IMR-90 (cell line): Measurements from ENCODE around the gene IL34. TPM values are rescaled to one million over a fixed set of nuclear protein-coding genes. Genes with fewer than 3 reads are reported as not detected.

ENCODE experiments used
- ATAC-seq: fragments of 200-7000 bp; cut with Tn5 transposase; 2 replicates; pipeline ENCODE4 v1.9.1; 2020; ENCODE audit warnings: low read depth, mild to moderate bottlenecking, moderate library complexity
- BruUV-seq: library from RNA; stranded (reverse); fragments of 400-500 nt; replicated peaks from 2 replicates; lab custom pipeline; 2021; lab: Mats Ljungman, UMichigan
- CTCF ChIA-PET: fragments of 300-600 bp; formaldehyde crosslinking; extraction: SDS; loops from one replicate; lab custom pipeline; 2021; ENCODE audit warnings: antibody characterized with exemption; lab: Yijun Ruan, JAX
- POLR2A ChIA-PET: fragments of 300-600 bp; sonication (Branson Sonifier 250); formaldehyde crosslinking; loops from one replicate; lab custom pipeline; 2022; ENCODE audit warnings: antibody characterized with exemption; ENCODE audit not compliant: unreplicated experiment; lab: Charles Lee
- DNase-seq: peaks from one replicate; pipeline ENCODE4 v3.0.0; 2013
- H2AFZ ChIP-seq: replicated peaks from 2 replicates; pipeline ENCODE3; 2013; ENCODE audit warnings: low read length, mild to moderate bottlenecking; ENCODE audit not compliant: poor library complexity
- H2AK5ac ChIP-seq: 2 replicates; pipeline ENCODE4 v1.6.1; 2013; ENCODE audit warnings: low read depth, low read length, inconsistent platforms
- H2AK9ac ChIP-seq: replicated peaks from 2 replicates; pipeline ENCODE3; 2013; ENCODE audit warnings: mild to moderate bottlenecking, low read depth, low read length, moderate library complexity; ENCODE audit not compliant: poor library complexity
- H2BK120ac ChIP-seq: 2 replicates; pipeline ENCODE4 v1.6.1; 2013; ENCODE audit warnings: low read depth, low read length, inconsistent platforms
- H2BK15ac ChIP-seq: 3 replicates; pipeline ENCODE4 v1.6.1; 2013; ENCODE audit warnings: low read depth, low read length, inconsistent platforms
- H2BK20ac ChIP-seq: 2 replicates; pipeline ENCODE4 v1.6.1; 2013; ENCODE audit warnings: low read depth, mild to moderate bottlenecking, inconsistent platforms, low read length, moderate library complexity
- H2BK5ac ChIP-seq: 2 replicates; pipeline ENCODE4 v1.6.1; 2013; ENCODE audit warnings: mild to moderate bottlenecking, low read depth, low read length, inconsistent platforms; ENCODE audit not compliant: poor library complexity, severe bottlenecking
- H3K14ac ChIP-seq: replicated peaks from 2 replicates; pipeline ENCODE4 v1.6.1; 2013; ENCODE audit warnings: low read depth, low read length, inconsistent platforms
- H3K18ac ChIP-seq: 2 replicates; pipeline ENCODE4 v1.6.1; 2013; ENCODE audit warnings: low read depth, low read length, control low read depth
- H3K23ac ChIP-seq: 2 replicates; pipeline ENCODE4 v1.6.1; 2013; ENCODE audit warnings: low read depth, low read length, inconsistent platforms
- H3K27ac ChIP-seq: 2 replicates; pipeline ENCODE4 v1.5.1; 2013; ENCODE audit warnings: mild to moderate bottlenecking, control low read depth, low read length; ENCODE audit not compliant: insufficient read depth
- H3K27me3 ChIP-seq: 2 replicates; pipeline ENCODE4 v1.6.1; 2013; ENCODE audit warnings: low read length; ENCODE audit not compliant: control insufficient read depth, insufficient read depth
- H3K36me3 ChIP-seq: 2 replicates; pipeline ENCODE4 v1.6.1; 2013; ENCODE audit warnings: low read length, mixed read lengths; ENCODE audit not compliant: control insufficient read depth, insufficient read depth
- H3K4ac ChIP-seq: 2 replicates; pipeline ENCODE4 v1.6.1; 2013; ENCODE audit warnings: low read depth, low read length, inconsistent platforms
- H3K4me1 ChIP-seq: 2 replicates; pipeline ENCODE4 v1.6.1; 2013; ENCODE audit warnings: low read length, mixed read lengths; ENCODE audit not compliant: control insufficient read depth, insufficient read depth
- H3K4me2 ChIP-seq: 2 replicates; pipeline ENCODE4 v1.6.1; 2013; ENCODE audit warnings: low read depth, mild to moderate bottlenecking, control low read depth, low read length, moderate library complexity
- H3K4me3 ChIP-seq: 2 replicates; pipeline ENCODE4 v1.5.1; 2013; ENCODE audit warnings: low read depth, mild to moderate bottlenecking, control low read depth, low read length, moderate library complexity; ENCODE audit not compliant: insufficient read depth
- H3K56ac ChIP-seq: 2 replicates; pipeline ENCODE4 v1.6.1; 2013; ENCODE audit warnings: low read length, inconsistent platforms; ENCODE audit not compliant: insufficient read depth; ENCODE audit errors: extremely low read depth
- H3K79me1 ChIP-seq, 2 experiments: 2 replicates each; pipeline ENCODE4 v1.6.1; 2013; ENCODE audit warnings: low read length in 2 of 2, inconsistent platforms in 1 of 2, low read depth in 1 of 2
- H3K9ac ChIP-seq: 2 replicates; pipeline ENCODE4 v1.6.1; 2013; ENCODE audit warnings: low read depth, low read length, control low read depth
- H3K9me1 ChIP-seq: 2 replicates; pipeline ENCODE4 v1.6.1; 2013; ENCODE audit warnings: low read length, inconsistent platforms; ENCODE audit not compliant: insufficient read depth
- H3K9me3 ChIP-seq: 2 replicates; pipeline ENCODE4 v1.6.1; 2013; ENCODE audit warnings: low read length; ENCODE audit not compliant: control insufficient read depth, insufficient read depth
- H4K20me1 ChIP-seq: 2 replicates; pipeline ENCODE4 v1.6.1; 2013; ENCODE audit warnings: low read length, inconsistent platforms; ENCODE audit not compliant: insufficient read depth
- H4K5ac ChIP-seq: 2 replicates; pipeline ENCODE4 v1.6.1; 2013; ENCODE audit warnings: mild to moderate bottlenecking, low read depth, low read length, control low read depth
- H4K8ac ChIP-seq, 2 experiments: 2 replicates each; pipeline ENCODE4 v1.6.1; 2013; ENCODE audit warnings: low read depth in 2 of 2, low read length in 2 of 2, control low read depth in 1 of 2, inconsistent platforms in 1 of 2
- H4K91ac ChIP-seq: 2 replicates; pipeline ENCODE4 v1.6.1; 2013; ENCODE audit warnings: low read depth, low read length, inconsistent platforms; ENCODE audit not compliant: insufficient read depth
- RAD21 ChIP-seq: IDR thresholded peaks from 2 replicates; pipeline ENCODE4 v1.6.1; 2012; ENCODE audit warnings: low read length, improper control_type of control experiment
- RCOR1 ChIP-seq: IDR thresholded peaks from 2 replicates; pipeline ENCODE4 v1.6.1; 2012; ENCODE audit warnings: mild to moderate bottlenecking, low read length, improper control_type of control experiment; ENCODE audit not compliant: insufficient replicate concordance
- WGBS, 2 experiments: methylation state at CpG; one replicate each; pipeline versions ENCODE4 v1.1.5 to v1.1.7; 2013; ENCODE audit warnings: missing lambda C conversion rate in 2 of 2; ENCODE audit not compliant: insufficient read length in 1 of 2; ENCODE audit errors: extremely low coverage in 2 of 2; 5-methylcytosine and 5-hydroxymethylcytosine counted together
- dilution Hi-C: fragments of 300-500 bp; cut with HindIII; formaldehyde crosslinking; loops from one replicate; pipeline ENCODE4 v1.14.3; 2018; ENCODE audit warnings: low sequenced_read_pairs; ENCODE audit not compliant: unreplicated experiment
- in situ Hi-C: fragments of 300-500 bp; cut with MboI; formaldehyde crosslinking; loops from 3 replicates; pipeline ENCODE4 v1.14.3; 2019; ENCODE audit warnings: low sequenced_read_pairs, inconsistent platforms, mixed read lengths
- intact Hi-C: fragments of 100-400 bp; cut with micrococcal nuclease; formaldehyde crosslinking; loops from 2 replicates; pipeline ENCODE4 v1.10.0; 2022
- polyA plus RNA-seq, 3 experiments: library from polyadenylated mRNA; depleted of rRNA; stranded (reverse); fragments of >200 nt; gene quantifications; 2 replicates each; pipeline ENCODE4 v1.2.3, GENCODE V29; 2012; ENCODE audit warnings: low replicate concordance in 1 of 3
- total RNA-seq: library from RNA; depleted of rRNA; stranded (reverse); fragments of >200 nt; gene quantifications from 2 replicates; pipeline ENCODE4 v1.2.3, GENCODE V29; 2012
- TF ChIP-seq, protein P1 (sequence below): conservative IDR thresholded peaks from 2 replicates; pipeline ENCODE4 v1.5.1; 2012; ENCODE audit warnings: mild to moderate bottlenecking, low read depth, low read length, improper control_type of control experiment

Gene IL34
- total and polyA plus RNA-seq, 2 of the 4 experiments (the other 2 are of a cell fraction): 1.3 to 2.5 TPM

DNA sequence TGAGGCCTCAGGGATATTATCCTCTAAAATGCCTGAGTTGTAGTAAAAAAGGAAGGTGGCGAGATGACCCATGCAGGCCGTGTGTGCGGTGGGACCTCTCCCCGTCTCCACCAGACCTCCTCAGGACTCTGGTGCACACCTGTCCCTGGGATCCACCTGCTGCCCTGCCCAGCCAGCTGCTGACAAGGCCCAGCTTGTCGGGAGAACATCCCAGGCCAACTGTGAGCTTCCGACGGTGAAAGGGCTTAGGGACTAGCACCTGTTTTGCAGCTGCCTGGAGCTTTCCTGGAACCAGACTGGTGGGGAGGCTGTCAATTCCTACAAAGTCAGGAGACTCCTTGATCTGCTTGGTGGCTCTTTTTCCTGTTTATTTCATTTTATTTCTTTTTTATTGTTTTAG is 11.6 kb downstream of the IL34 start:
- H3K4ac ChIP-seq: no peak overlapping the region
- dilution Hi-C loops (no loop called here), intact Hi-C loops (no loop called here), in situ Hi-C loops (no loop called here)
- H2BK5ac ChIP-seq: no peak overlapping the region
- H3K27ac ChIP-seq: no peak overlapping the region
- no peak overlapping the region for H3K23ac ChIP-seq
- H2AK5ac ChIP-seq: no peak overlapping the region
- peaks cover 0 to 11% of the 10 kb centered on the region in 2 experiments; a peak in 2 of 4 replicates for H3K79me1 ChIP-seq
- H2AK9ac ChIP-seq: no peak overlapping the region
- no peak overlapping the region for H3K4me3 ChIP-seq
- H3K9ac ChIP-seq: no peak overlapping the region
- TF ChIP-seq, protein P1, sequence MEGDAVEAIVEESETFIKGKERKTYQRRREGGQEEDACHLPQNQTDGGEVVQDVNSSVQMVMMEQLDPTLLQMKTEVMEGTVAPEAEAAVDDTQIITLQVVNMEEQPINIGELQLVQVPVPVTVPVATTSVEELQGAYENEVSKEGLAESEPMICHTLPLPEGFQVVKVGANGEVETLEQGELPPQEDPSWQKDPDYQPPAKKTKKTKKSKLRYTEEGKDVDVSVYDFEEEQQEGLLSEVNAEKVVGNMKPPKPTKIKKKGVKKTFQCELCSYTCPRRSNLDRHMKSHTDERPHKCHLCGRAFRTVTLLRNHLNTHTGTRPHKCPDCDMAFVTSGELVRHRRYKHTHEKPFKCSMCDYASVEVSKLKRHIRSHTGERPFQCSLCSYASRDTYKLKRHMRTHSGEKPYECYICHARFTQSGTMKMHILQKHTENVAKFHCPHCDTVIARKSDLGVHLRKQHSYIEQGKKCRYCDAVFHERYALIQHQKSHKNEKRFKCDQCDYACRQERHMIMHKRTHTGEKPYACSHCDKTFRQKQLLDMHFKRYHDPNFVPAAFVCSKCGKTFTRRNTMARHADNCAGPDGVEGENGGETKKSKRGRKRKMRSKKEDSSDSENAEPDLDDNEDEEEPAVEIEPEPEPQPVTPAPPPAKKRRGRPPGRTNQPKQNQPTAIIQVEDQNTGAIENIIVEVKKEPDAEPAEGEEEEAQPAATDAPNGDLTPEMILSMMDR: no peak
- TF ChIP-seq RCOR1 (no peak), RAD21 (no peak)
- BruUV-seq: no TSS peak
- H4K5ac ChIP-seq: no peak overlapping the region
- no peaks in the 10 kb centered on the region for H3K9me1 ChIP-seq
- DNase-seq (no peak), ATAC-seq (no peak)
- no peak overlapping the region for H4K91ac ChIP-seq
- no peak overlapping the region for H4K8ac ChIP-seq
- no peak overlapping the region for H2BK15ac ChIP-seq
- H3K14ac ChIP-seq: no peak overlapping the region
- no peaks in the 10 kb centered on the region for H3K27me3 ChIP-seq
- CTCF ChIA-PET: interaction anchor here (0.7 kb wide), 1 partner anchor 113 kb away, joined by 3 read pairs; no protein-coding TSS in a partner anchor
- H4K20me1 ChIP-seq: peaks cover 28% of the 10 kb centered on the region
- H3K4me2 ChIP-seq: no peak overlapping the region
- POLR2A ChIA-PET: no interaction called here
- WGBS, 2 experiments: 96% methylated on average over 4 of the region's 7 CpGs; no CpG with 5 or more reads in 1 of the 2 experiments
- no peak overlapping the region for H3K56ac ChIP-seq
- H2AFZ ChIP-seq: no peak overlapping the region
- peaks cover 10% of the 10 kb centered on the region; the same call in 1 of the 2 replicates for H3K36me3 ChIP-seq
- no peak overlapping the region for H2BK20ac ChIP-seq
- H3K4me1 ChIP-seq: peaks cover 3% of the 10 kb centered on the region; the same call in 1 of the 2 replicates
- no peaks in the 10 kb centered on the region for H3K9me3 ChIP-seq
- no peak overlapping the region for H3K18ac ChIP-seq
- no peak overlapping the region for H2BK120ac ChIP-seq
